Astrocyte of the spinal cord (primary cell): ENCODE measurements around the gene AGAP1.

Experiments used
- DNase-seq: peaks from one replicate; pipeline ENCODE4 v3.0.0; 2011; ENCODE audit warnings: low read depth, low spot score
- H3K4me3 ChIP-seq: 2 replicates; pipeline ENCODE4 v1.5.1; 2011; ENCODE audit warnings: low read depth, mild to moderate bottlenecking, low read length, moderate library complexity
- CTCF ChIP-seq: IDR thresholded peaks from 2 replicates; pipeline ENCODE4 v1.5.1; 2012; ENCODE audit warnings: low read depth, mild to moderate bottlenecking, low read length, inconsistent platforms
- in situ Hi-C: cut with HindIII; loops from 2 replicates; pipeline ENCODE4 v1.10.0; 2017; ENCODE audit warnings: low sequenced_read_pairs

The AGAP1 gene

GRCh38 chr2:236080412-236080811 is 586.6 kb downstream of the AGAP1 start:
- in situ Hi-C loops: no loop called here
- H3K4me3 ChIP-seq: no peak overlapping the region
- TF ChIP-seq CTCF: no peak

DNA sequence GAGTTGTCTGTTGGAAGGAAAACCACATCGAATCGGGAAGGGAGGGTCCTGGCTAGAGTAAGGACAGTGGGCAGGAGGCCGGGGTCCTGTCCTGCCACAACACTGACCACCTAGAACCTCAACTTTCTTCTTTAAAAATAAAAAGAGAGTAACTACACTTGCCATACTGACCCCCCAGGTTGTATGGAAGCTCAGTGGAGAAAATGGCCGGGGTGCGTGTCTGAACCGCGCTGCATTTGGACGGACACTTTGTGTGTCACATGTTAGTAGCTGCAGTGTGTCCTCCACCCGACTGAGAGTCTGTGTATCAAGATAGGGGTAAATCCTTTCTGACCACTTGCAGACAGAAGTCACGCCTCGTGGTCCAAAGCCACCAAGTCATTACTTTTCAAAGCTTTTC is 587.3 kb downstream of the AGAP1 start:
- DNase-seq: no peak
- in situ Hi-C loops: no loop called here

More at GRCh38 chr2:236080412-236080811, 586.6 kb downstream of the AGAP1 start:
- no peak for DNase-seq

DNA sequence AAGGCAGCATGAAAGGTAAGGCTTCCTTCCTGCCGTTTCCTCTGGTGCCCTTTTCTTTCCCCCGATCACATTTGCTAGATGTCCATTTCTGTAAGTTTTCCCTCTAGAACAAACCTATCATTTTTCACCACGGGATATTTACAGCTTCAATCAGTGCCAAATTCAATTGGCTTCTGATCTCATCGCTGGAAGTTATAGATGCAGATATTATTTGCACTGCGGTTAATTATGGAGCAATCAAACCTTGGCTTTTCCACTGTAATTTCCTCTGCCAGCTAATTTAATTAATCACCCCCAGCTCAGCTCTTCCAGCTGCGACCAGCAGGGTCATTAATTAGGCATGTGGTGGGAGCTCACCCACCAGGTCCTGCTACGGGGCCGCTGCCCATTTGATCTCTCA is 588.2 kb downstream of the AGAP1 start:
- TF ChIP-seq CTCF: no peak
- in situ Hi-C loops: no loop called here

More for the DNA sequence above, 587.3 kb downstream of the AGAP1 start:
- H3K4me3 ChIP-seq: no peak overlapping the region
- TF ChIP-seq CTCF: no peak

GRCh38 chr2:236083934-236084333 is 590.1 kb downstream of the AGAP1 start:
- no peak overlapping the region for H3K4me3 ChIP-seq
- in situ Hi-C loops: no loop called here
- no peak for DNase-seq
- no peak for TF ChIP-seq CTCF

More for the DNA sequence above, 588.2 kb downstream of the AGAP1 start:
- no peak overlapping the region for H3K4me3 ChIP-seq
- no peak for DNase-seq

DNA sequence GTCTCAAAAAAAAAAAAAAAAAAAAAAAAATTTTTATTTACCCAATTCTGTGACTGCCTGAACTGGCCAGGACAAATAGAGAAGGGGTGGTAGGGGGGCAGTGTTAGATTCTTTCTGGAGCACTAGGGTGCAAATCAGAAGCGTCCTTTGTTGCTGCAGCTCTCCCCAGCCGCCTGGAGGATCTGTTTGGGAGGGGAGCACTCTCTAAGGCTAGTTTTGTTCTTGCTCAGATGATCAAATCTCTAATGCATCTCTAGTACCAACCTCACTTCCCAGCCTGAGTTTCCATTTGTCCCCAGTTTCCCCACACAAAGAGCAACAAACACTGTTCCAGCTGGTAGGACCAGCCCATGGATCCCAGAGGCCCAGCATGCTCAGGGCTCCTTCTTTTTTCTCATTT is 591.4 kb downstream of the AGAP1 start:
- no peak for TF ChIP-seq CTCF
- H3K4me3 ChIP-seq: no peak overlapping the region
- no peak for DNase-seq
- in situ Hi-C loops: no loop called here

- in situ Hi-C loops: no loop called here
- no peak for DNase-seq
- no peak for TF ChIP-seq CTCF
- no peak overlapping the region for H3K4me3 ChIP-seq
These were observed 591.8 kb downstream of the AGAP1 start for GRCh38 chr2:236085647-236086046.
